ENCODE results near the gene TLK2. TPM values are rescaled to one million over a fixed set of nuclear protein-coding genes. Genes with fewer than 3 reads are reported as not detected.
"Not testable (repeated sequence)": the region's sequence is repeated elsewhere in the genome, so short reads cannot be mapped to it uniquely, and the experiment has no call there.

The TLK2 gene
- total RNA-seq, 3 donors from 2014 or later (not counting 1 experiment from before 2014, with no cell fraction given): 63.8 to 77.2 (median 68.2) TPM

GRCh38 chr17:62588109-62588508, 109.5 kb downstream of the TLK2 start:
- Mint-ChIP-seq H3K4me3 (no peak overlapping the region), H3K9me3 (no peaks in the 10 kb centered on the region), H3K27me3 (ENCODE audit: low read depth in 2 of 2) (no peaks in the 10 kb centered on the region), H3K36me3 (no peaks in the 10 kb centered on the region), H3K4me1 (peaks cover 0 to 5% of the 10 kb centered on the region in 2 donors), H3K27ac (peak overlapping the region; percentile 47 to 60)
- Histone ChIP-seq H3K27me3 (ENCODE audit: control insufficient read depth, insufficient read depth, low read length) (no peaks in the 10 kb centered on the region), H3K9me3 (ENCODE audit: control insufficient read depth, insufficient read depth, low read length) (no peaks in the 10 kb centered on the region), H3K4me3 (ENCODE audit: low read length) (no peak overlapping the region), H3K4me1 (ENCODE audit: control insufficient read depth, insufficient read depth, low read length) (no peaks in the 10 kb centered on the region), H3K36me3 (ENCODE audit: control insufficient read depth, insufficient read depth, low read length) (peaks cover 48% of the 10 kb centered on the region), H3K27ac (ENCODE audit: low read length) (no peak overlapping the region)
- intact Hi-C loops (cut with micrococcal nuclease): no loop called here
- ATAC-seq (no peak), DNase-seq (no peak)
- WGBS (ENCODE audit: insufficient coverage): 95% methylated on average over 6 of the region's 7 CpGs
- TF ChIP-seq, protein P1, sequence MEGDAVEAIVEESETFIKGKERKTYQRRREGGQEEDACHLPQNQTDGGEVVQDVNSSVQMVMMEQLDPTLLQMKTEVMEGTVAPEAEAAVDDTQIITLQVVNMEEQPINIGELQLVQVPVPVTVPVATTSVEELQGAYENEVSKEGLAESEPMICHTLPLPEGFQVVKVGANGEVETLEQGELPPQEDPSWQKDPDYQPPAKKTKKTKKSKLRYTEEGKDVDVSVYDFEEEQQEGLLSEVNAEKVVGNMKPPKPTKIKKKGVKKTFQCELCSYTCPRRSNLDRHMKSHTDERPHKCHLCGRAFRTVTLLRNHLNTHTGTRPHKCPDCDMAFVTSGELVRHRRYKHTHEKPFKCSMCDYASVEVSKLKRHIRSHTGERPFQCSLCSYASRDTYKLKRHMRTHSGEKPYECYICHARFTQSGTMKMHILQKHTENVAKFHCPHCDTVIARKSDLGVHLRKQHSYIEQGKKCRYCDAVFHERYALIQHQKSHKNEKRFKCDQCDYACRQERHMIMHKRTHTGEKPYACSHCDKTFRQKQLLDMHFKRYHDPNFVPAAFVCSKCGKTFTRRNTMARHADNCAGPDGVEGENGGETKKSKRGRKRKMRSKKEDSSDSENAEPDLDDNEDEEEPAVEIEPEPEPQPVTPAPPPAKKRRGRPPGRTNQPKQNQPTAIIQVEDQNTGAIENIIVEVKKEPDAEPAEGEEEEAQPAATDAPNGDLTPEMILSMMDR (IDR thresholded peaks at IDR 0.05): no peak

GRCh38 chr17:62591333-62591732, 112.7 kb downstream of the TLK2 start:
- no peak overlapping the region for H3K27ac Mint-ChIP-seq
- intact Hi-C loops (cut with micrococcal nuclease): no loop called here
- peaks cover 0 to 5% of the 10 kb centered on the region in 2 donors for H3K4me1 Mint-ChIP-seq
- peaks cover 4% of the 10 kb centered on the region for H3K36me3 Mint-ChIP-seq
- Histone ChIP-seq H3K36me3 (ENCODE audit: control insufficient read depth, insufficient read depth, low read length) (peaks cover 38% of the 10 kb centered on the region), H3K4me3 (ENCODE audit: low read length) (no peak overlapping the region), H3K4me1 (ENCODE audit: control insufficient read depth, insufficient read depth, low read length) (no peaks in the 10 kb centered on the region), H3K27me3 (ENCODE audit: control insufficient read depth, insufficient read depth, low read length) (no peaks in the 10 kb centered on the region), H3K27ac (ENCODE audit: low read length) (no peak overlapping the region), H3K9me3 (ENCODE audit: control insufficient read depth, insufficient read depth, low read length) (no peaks in the 10 kb centered on the region)
- no peaks in the 10 kb centered on the region for H3K9me3 Mint-ChIP-seq
- no peak overlapping the region for H3K4me3 Mint-ChIP-seq
- ATAC-seq (no peak), DNase-seq (no peak)
- TF ChIP-seq, protein P1 (IDR thresholded peaks at IDR 0.05): no peak
- no peaks in the 10 kb centered on the region for H3K27me3 Mint-ChIP-seq (ENCODE audit: low read depth in 2 of 2)
- 98% methylated on average over 6 of the region's 6 CpGs for WGBS (ENCODE audit: insufficient coverage)

- intact Hi-C loops (cut with micrococcal nuclease); H3K27me3 ChIP-seq (ENCODE audit: control insufficient read depth, insufficient read depth, low read length); H3K4me1 ChIP-seq (ENCODE audit: control insufficient read depth, insufficient read depth, low read length); H3K4me1 Mint-ChIP-seq; H3K27ac ChIP-seq (ENCODE audit: low read length); H3K9me3 ChIP-seq (ENCODE audit: control insufficient read depth, insufficient read depth, low read length); DNase-seq; H3K36me3 Mint-ChIP-seq; H3K4me3 ChIP-seq (ENCODE audit: low read length); H3K27ac Mint-ChIP-seq; ATAC-seq; H3K4me3 Mint-ChIP-seq; H3K9me3 Mint-ChIP-seq; H3K27me3 Mint-ChIP-seq (ENCODE audit: low read depth in 2 of 2): not testable (repeated sequence)
- WGBS (ENCODE audit: insufficient coverage): 87% methylated on average over 11 of the region's 11 CpGs
- peaks cover 39% of the 10 kb centered on the region for H3K36me3 ChIP-seq (ENCODE audit: control insufficient read depth, insufficient read depth, low read length)
Observed at GRCh38 chr17:62591822-62592221, 113.2 kb downstream of the TLK2 start.

- H3K9me3 ChIP-seq (ENCODE audit: control insufficient read depth, insufficient read depth, low read length): no peaks in the 10 kb centered on the region
- no peak for DNase-seq
- Mint-ChIP-seq H3K4me1 (peaks cover 0 to 5% of the 10 kb centered on the region in 2 donors), H3K27ac (no peak overlapping the region), H3K27me3 (ENCODE audit: low read depth in 2 of 2) (no peaks in the 10 kb centered on the region), H3K9me3 (no peaks in the 10 kb centered on the region), H3K4me3 (no peak overlapping the region), H3K36me3 (peaks cover 16% of the 10 kb centered on the region)
- no peaks in the 10 kb centered on the region for H3K4me1 ChIP-seq (ENCODE audit: control insufficient read depth, insufficient read depth, low read length)
- H3K36me3 ChIP-seq (ENCODE audit: control insufficient read depth, insufficient read depth, low read length): peaks cover 38% of the 10 kb centered on the region
- TF ChIP-seq, protein P1 (IDR thresholded peaks at IDR 0.05): no peak
- WGBS (ENCODE audit: insufficient coverage): 96% methylated on average over 7 of the region's 9 CpGs
- intact Hi-C loops (cut with micrococcal nuclease): no loop called here
- peak in 1 of 3 donors; percentile 30 for ATAC-seq
- H3K4me3 ChIP-seq (ENCODE audit: low read length): no peak overlapping the region
- H3K27ac ChIP-seq (ENCODE audit: low read length): no peak overlapping the region
- H3K27me3 ChIP-seq (ENCODE audit: control insufficient read depth, insufficient read depth, low read length): no peaks in the 10 kb centered on the region
Observed at GRCh38 chr17:62592341-62593099, 113.9 kb downstream of the TLK2 start.

Measured in natural killer cell (primary cell).